Astrocyte (in vitro differentiated cells and primary cell): ENCODE data around the gene MCMBP. TPM values are rescaled to one million over a fixed set of nuclear protein-coding genes. Genes with fewer than 3 reads are reported as not detected.

ENCODE experiments used
- DNase-seq: peaks from one replicate; pipeline ENCODE4 v3.0.0-alpha.2; 2010; ENCODE audit warnings: low read depth
- FAIRE-seq: peaks from 2 replicates; lab custom pipeline; 2011; peaks lifted over from hg19 to GRCh38; lab: Jason Lieb, UNC
- H2AFZ ChIP-seq: 2 replicates; pipeline ENCODE4 v1.6.0; 2012; ENCODE audit warnings: low read depth, low read length, inconsistent platforms
- H3K27ac ChIP-seq: 2 replicates; pipeline ENCODE4 v1.5.1; 2011; ENCODE audit warnings: low read depth, low read length, inconsistent platforms
- H3K27me3 ChIP-seq: 2 replicates; pipeline ENCODE4 v1.6.0; 2011; ENCODE audit warnings: low read length, inconsistent platforms; ENCODE audit not compliant: insufficient read depth
- H3K36me3 ChIP-seq: 2 replicates; pipeline ENCODE4 v1.5.1; 2011; ENCODE audit warnings: low read length, inconsistent platforms; ENCODE audit not compliant: insufficient read depth
- H3K4me1 ChIP-seq: 2 replicates; pipeline ENCODE4 v1.5.1; 2011; ENCODE audit warnings: low read length, inconsistent platforms; ENCODE audit not compliant: insufficient read depth
- H3K4me2 ChIP-seq: 2 replicates; pipeline ENCODE4 v1.6.0; 2012; ENCODE audit warnings: low read length, inconsistent platforms
- H3K4me3 ChIP-seq: 2 replicates; pipeline ENCODE4 v1.5.1; 2011; ENCODE audit warnings: low read depth, mild to moderate bottlenecking, low read length, inconsistent platforms; ENCODE audit not compliant: insufficient read depth
- H3K79me2 ChIP-seq: 2 replicates; pipeline ENCODE4 v1.6.0; 2012; ENCODE audit warnings: mild to moderate bottlenecking, low read length, inconsistent platforms; ENCODE audit not compliant: insufficient read depth
- H3K9ac ChIP-seq: 2 replicates; pipeline ENCODE4 v1.6.0; 2012; ENCODE audit warnings: mild to moderate bottlenecking, low read length, inconsistent platforms
- H3K9me3 ChIP-seq: 2 replicates; pipeline ENCODE4 v1.5.1; 2012; ENCODE audit warnings: low read depth, mild to moderate bottlenecking, low read length, inconsistent platforms; ENCODE audit not compliant: insufficient read depth
- H4K20me1 ChIP-seq: 2 replicates; pipeline ENCODE4 v1.6.0; 2012; ENCODE audit warnings: low read length, inconsistent platforms; ENCODE audit not compliant: insufficient read depth
- H3K27ac Mint-ChIP-seq: one replicate; pipeline ENCODE4 v1.8.0; 2021; ENCODE audit warnings: mild to moderate bottlenecking, mixed read lengths; ENCODE audit not compliant: unreplicated experiment
- H3K27me3 Mint-ChIP-seq: one replicate; pipeline ENCODE4 v1.8.0; 2021; ENCODE audit warnings: low read depth, mixed read lengths; ENCODE audit not compliant: unreplicated experiment
- H3K36me3 Mint-ChIP-seq: one replicate; pipeline ENCODE4 v1.8.0; 2021; ENCODE audit warnings: low read depth, mixed read lengths; ENCODE audit not compliant: unreplicated experiment
- H3K4me1 Mint-ChIP-seq: one replicate; pipeline ENCODE4 v1.8.0; 2021; ENCODE audit warnings: low read depth, mixed read lengths; ENCODE audit not compliant: unreplicated experiment
- H3K4me3 Mint-ChIP-seq: one replicate; pipeline ENCODE4 v1.8.0; 2021; ENCODE audit warnings: mild to moderate bottlenecking, moderate library complexity, mixed read lengths; ENCODE audit not compliant: unreplicated experiment
- H3K9me3 Mint-ChIP-seq: one replicate; pipeline ENCODE4 v1.8.0; 2021; ENCODE audit warnings: mild to moderate bottlenecking, mixed read lengths; ENCODE audit not compliant: unreplicated experiment
- CTCF ChIP-seq: IDR thresholded peaks from 2 replicates; pipeline ENCODE4 v1.5.1; 2011; ENCODE audit warnings: low read depth, mild to moderate bottlenecking, inconsistent platforms, low read length, moderate library complexity; ENCODE audit not compliant: insufficient read depth
- EZH2 ChIP-seq: IDR thresholded peaks from 2 replicates; pipeline ENCODE4 v1.6.1; 2012; ENCODE audit warnings: mild to moderate bottlenecking, low read length, inconsistent platforms; ENCODE audit not compliant: insufficient read depth
- total RNA-seq: library from RNA; stranded (reverse); gene quantifications from 2 replicates; pipeline ENCODE4 v1.2.1, GENCODE V29; 2021

Gene MCMBP
- total RNA-seq, 1 donor from 2014 or later, result 40.9 TPM

GRCh38 chr10:119862524-119862923 lies 10.1 kb downstream of the MCMBP start:
- Mint-ChIP-seq H3K9me3 (peaks cover 6% of the 10 kb centered on the region), H3K4me1 (peaks cover 7% of the 10 kb centered on the region), H3K27ac (no peak overlapping the region), H3K36me3 (peaks cover 6% of the 10 kb centered on the region), H3K4me3 (no peak overlapping the region), H3K27me3 (no peaks in the 10 kb centered on the region)
- H3K9ac ChIP-seq, result no peak overlapping the region
- H3K79me2 ChIP-seq, result peaks cover 94% of the 10 kb centered on the region
- H3K36me3 ChIP-seq, result no peaks in the 10 kb centered on the region
- no peak overlapping the region for H3K27ac ChIP-seq
- peaks cover 53% of the 10 kb centered on the region for H4K20me1 ChIP-seq
- no peaks in the 10 kb centered on the region for H3K9me3 ChIP-seq
- no peak overlapping the region for H3K4me3 ChIP-seq
- no peak for FAIRE-seq
- no peaks in the 10 kb centered on the region for H3K4me1 ChIP-seq
- DNase-seq, result no peak
- no peak overlapping the region for H2AFZ ChIP-seq
- TF ChIP-seq EZH2 (no peak), CTCF (no peak)
- H3K27me3 ChIP-seq, result no peaks in the 10 kb centered on the region
- H3K4me2 ChIP-seq, result no peak overlapping the region

- no peak overlapping the region for H2AFZ ChIP-seq
- peaks cover 47% of the 10 kb centered on the region for H4K20me1 ChIP-seq
- Mint-ChIP-seq H3K27me3 (no peaks in the 10 kb centered on the region), H3K9me3 (peaks cover 6% of the 10 kb centered on the region), H3K36me3 (peaks cover 6% of the 10 kb centered on the region), H3K4me1 (peaks cover 5% of the 10 kb centered on the region), H3K27ac (no peak overlapping the region), H3K4me3 (no peak overlapping the region)
- no peaks in the 10 kb centered on the region for H3K9me3 ChIP-seq
- no peaks in the 10 kb centered on the region for H3K4me1 ChIP-seq
- peaks cover 81% of the 10 kb centered on the region for H3K79me2 ChIP-seq
- DNase-seq (no peak), FAIRE-seq (no peak)
- no peak overlapping the region for H3K27ac ChIP-seq
- H3K4me2 ChIP-seq, result no peak overlapping the region
- TF ChIP-seq EZH2 (no peak), CTCF (no peak)
- no peak overlapping the region for H3K9ac ChIP-seq
- no peak overlapping the region for H3K4me3 ChIP-seq
- no peaks in the 10 kb centered on the region for H3K27me3 ChIP-seq
- peaks cover 3% of the 10 kb centered on the region for H3K36me3 ChIP-seq
These were observed 11.6 kb downstream of the MCMBP start for GRCh38 chr10:119860866-119861607.
